Stimulated activated CD4-positive, alpha-beta T cell treated with anti-CD3 and anti-CD28 coated beads, Interleukin-2, amount 100 ng/mL, for 24 hours (primary cell): ENCODE measurements around the gene VAMP2.

Experiments
- DNase-seq, 2 donors: peaks; one replicate each; pipeline ENCODE4 v3.0.0-alpha.2; 2020

The VAMP2 gene

GRCh38 chr17:8122924-8123694 is 39.6 kb downstream of the VAMP2 start:
- peak; percentile 51 to 58 for DNase-seq

DNA sequence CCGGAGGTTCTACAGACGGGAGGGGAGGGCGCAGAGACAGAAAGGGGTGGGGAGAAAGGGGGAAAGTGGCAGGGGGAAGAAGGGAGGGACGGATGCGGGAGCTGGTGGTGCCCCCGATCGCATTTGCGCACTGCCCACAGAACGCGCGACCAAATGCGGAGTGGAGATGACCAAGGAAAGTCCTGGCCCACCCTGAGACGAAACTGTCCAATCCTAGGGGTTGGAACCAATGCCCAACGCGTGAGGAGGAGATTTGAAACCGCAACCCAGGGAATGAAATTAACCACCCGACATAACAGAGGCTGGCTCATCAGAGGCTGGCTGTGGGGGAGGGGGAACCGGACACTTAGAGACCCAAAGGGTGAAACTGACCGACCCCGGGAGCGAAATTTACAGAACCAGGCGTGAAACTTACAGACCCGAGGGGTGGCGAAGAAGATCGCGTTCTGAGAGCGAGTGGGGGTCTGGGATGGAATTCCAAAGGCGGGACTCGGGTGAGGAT is 40.3 kb downstream of the VAMP2 start:
- DNase-seq = peak in 1 of 2 donors; percentile 39

DNA sequence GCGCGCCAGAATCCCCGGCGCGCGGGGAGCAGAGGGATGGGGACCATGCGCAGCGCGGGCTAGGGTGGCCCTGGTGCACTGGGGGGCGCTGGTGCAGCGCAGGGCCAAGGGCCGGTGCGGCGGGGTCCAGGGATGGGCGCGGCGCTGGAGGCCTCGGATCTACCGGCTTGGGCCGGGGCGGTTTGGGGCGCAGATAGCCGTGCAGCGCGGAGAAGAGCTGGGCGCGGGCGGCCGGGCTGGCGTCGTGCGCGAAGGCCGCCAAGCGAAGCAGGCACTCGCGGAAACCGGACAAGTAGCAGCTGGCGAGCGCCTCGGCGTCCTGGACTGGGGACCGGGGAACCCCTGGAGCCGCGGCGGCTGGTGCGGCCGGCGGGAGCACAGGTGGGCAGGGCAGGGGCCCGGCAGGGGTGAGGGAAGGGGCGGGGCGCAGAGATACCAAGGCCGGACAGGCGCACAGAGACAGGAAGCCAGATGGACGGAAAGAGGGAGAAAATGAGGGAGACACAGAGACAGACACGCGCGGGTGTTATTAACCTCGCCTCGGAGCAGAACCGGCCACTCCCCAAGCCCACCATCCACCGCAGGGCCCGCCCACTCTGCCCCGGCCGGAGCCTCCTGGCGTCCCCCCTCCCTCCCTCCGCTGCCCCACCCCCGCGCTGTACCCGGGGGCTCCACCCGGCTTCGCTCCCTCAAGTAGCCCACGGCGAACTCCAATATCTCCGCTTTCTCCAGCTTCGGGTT is 40.9 kb downstream of the VAMP2 start:
- peak; percentile 56 to 72 for DNase-seq

- no peak for DNase-seq
Observed at GRCh38 chr17:8121407-8121680, 41.4 kb downstream of the VAMP2 start.

GRCh38 chr17:8120520-8121406 is 42.0 kb downstream of the VAMP2 start:
- peak; percentile 83 to 88 for DNase-seq

DNA sequence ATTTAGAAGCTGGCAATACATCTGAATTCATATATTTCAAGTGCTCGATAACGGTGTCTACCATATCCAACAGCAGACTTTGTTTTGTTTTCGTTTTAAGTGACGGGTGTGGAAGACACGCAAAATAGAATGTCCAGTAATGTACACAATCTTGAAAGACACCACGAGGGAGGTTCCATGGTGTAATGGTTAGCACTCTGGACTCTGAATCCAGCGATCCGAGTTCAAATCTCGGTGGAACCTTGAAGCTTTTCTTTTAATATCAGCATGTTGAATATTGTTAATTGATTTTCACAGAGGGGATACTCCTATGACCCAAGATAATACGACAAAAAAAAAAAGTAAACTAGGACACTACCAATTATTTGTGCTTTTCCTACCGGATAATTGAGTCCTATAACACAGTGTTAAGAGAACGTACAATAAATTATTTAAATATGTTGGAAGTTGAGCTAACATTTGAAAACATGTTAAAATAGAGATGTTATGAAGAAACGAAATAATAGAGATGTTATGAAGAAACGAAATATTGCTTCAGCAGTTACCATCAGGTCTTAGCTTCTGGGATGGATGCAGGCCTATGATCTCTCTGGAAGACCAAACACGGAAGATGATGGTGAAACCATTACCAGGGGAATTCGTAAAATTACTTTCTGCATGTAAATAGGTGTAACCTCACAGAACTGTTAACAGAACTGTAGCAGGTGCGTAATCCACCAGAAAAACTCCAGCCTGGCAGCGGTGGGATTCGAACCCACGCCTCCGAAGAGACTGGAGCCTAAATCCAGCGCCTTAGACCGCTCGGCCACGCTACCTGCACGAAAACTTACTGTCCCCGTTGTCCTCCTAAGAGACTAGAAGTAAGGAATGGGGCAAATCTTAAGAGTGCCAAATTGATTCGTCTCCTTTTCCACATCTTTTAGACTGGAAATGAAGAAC is 42.9 kb downstream of the VAMP2 start:
- DNase-seq = peak; percentile 92 to 95

- peak; percentile 88 to 91 for DNase-seq
Observed at GRCh38 chr17:8118769-8119580, 43.8 kb downstream of the VAMP2 start.

- peak in 1 of 2 donors; percentile 33 for DNase-seq
Observed at GRCh38 chr17:8117980-8118768, 44.6 kb downstream of the VAMP2 start, which contains the start of gene ALOXE3. ALOXE3 (minus strand) TSS chr17:8118514; CDS start chr17:8117990, 524 bp downstream.

- no peak for DNase-seq
Observed at GRCh38 chr17:8117367-8117979, 45.3 kb downstream of the VAMP2 start.

DNA sequence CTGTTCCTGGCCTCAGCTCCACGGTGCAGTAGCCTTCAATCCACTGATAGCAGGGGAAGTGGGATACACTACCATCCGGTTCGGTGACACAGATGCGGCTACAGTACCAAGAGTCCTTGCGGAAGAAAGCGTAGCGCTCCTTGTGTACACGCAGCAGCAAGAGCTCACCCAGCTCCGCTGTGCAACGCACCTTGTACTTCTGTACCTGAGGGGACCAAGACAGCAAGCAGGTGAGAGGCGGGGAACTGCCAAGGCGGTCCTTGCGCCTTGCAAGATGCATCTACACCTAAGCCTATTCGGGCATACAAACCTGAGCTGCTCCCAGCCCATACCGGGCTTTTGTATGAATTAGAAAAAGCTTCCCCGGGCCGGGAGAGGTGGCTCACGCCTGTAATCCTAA is 46.0 kb downstream of the VAMP2 start:
- DNase-seq = no peak

GRCh38 chr17:8110907-8111306 is 51.8 kb downstream of the VAMP2 start:
- DNase-seq = no peak

GRCh38 chr17:8110456-8110804 is 52.3 kb downstream of the VAMP2 start:
- no peak for DNase-seq

- peak; percentile 85 to 87 for DNase-seq
Observed at GRCh38 chr17:8109661-8110455, 52.9 kb downstream of the VAMP2 start.
